Bronchial epithelial cell (primary cell): ENCODE results near the gene NR6A1. TPM values are rescaled to one million over a fixed set of nuclear protein-coding genes. Genes with fewer than 3 reads are reported as not detected.

Source experiments
- DNase-seq: peaks from one replicate; pipeline ENCODE4 v3.0.0-alpha.2; 2010; ENCODE audit warnings: low read depth
- FAIRE-seq: peaks from 2 replicates; lab custom pipeline; 2011; peaks lifted over from hg19 to GRCh38; lab: Jason Lieb, UNC
- H3K27me3 ChIP-seq: 2 replicates; pipeline ENCODE4 v1.5.1; 2011; ENCODE audit warnings: low read length; ENCODE audit not compliant: control insufficient read depth, insufficient read depth
- H3K36me3 ChIP-seq: 2 replicates; pipeline ENCODE4 v1.5.1; 2011; ENCODE audit warnings: low read length; ENCODE audit not compliant: control insufficient read depth, insufficient read depth
- H3K4me3 ChIP-seq: 2 replicates; pipeline ENCODE4 v1.5.1; 2011; ENCODE audit warnings: mild to moderate bottlenecking, low read depth, low read length, control low read depth
- total RNA-seq: library from RNA; depleted of rRNA; stranded (reverse); fragments of >200 nt; gene quantifications from 2 replicates; pipeline ENCODE4 v1.2.1, GENCODE V29; 2014
- TF ChIP-seq, protein P1 (sequence below): IDR thresholded peaks from 2 replicates; pipeline ENCODE4 v1.5.1; 2011; ENCODE audit warnings: mild to moderate bottlenecking, moderate library complexity, low read length, control low read depth, inconsistent platforms; ENCODE audit not compliant: insufficient read depth, severe bottlenecking

NR6A1 gene
- total RNA-seq, 1 donor from 2014 or later = 2.9 TPM

DNA sequence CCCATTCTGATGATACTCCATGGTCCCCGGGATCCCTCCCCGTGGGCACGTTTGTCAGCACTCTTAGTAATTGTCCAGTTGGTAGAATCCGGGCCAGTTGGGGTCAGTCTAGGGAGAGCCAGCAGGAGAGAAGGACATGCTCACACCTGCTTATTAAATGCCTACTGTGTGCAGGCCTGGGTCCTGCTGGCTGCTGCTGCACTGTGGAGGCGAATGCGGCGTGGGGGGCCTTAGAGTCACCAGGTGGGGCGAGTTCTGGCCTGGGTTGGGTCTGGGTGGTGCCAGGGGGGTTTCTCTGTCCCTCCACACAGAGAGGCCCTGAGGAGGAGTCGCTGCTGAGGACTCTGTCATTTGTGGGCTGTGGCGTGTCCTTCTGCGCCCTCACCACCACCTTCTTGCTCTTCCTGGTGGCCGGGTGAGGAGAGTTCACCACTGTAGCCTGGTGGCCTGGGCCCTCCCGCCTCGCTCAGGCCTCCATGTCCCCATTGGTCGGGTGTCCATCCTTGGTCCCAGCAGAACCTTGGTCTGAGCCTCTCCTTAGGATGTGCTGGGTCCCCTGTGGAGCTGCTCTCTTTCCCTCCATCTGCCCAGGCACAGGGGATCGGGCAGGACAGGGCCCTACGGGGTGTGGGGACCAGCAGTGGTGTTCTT lies 303.6 kb downstream of the NR6A1 start:
- DNase-seq (no peak), FAIRE-seq (no peak)
- Histone ChIP-seq H3K36me3 (no peaks in the 10 kb centered on the region), H3K27me3 (no peaks in the 10 kb centered on the region), H3K4me3 (no peak overlapping the region)
- TF ChIP-seq, protein P1, sequence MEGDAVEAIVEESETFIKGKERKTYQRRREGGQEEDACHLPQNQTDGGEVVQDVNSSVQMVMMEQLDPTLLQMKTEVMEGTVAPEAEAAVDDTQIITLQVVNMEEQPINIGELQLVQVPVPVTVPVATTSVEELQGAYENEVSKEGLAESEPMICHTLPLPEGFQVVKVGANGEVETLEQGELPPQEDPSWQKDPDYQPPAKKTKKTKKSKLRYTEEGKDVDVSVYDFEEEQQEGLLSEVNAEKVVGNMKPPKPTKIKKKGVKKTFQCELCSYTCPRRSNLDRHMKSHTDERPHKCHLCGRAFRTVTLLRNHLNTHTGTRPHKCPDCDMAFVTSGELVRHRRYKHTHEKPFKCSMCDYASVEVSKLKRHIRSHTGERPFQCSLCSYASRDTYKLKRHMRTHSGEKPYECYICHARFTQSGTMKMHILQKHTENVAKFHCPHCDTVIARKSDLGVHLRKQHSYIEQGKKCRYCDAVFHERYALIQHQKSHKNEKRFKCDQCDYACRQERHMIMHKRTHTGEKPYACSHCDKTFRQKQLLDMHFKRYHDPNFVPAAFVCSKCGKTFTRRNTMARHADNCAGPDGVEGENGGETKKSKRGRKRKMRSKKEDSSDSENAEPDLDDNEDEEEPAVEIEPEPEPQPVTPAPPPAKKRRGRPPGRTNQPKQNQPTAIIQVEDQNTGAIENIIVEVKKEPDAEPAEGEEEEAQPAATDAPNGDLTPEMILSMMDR = no peak

Other genes with a start within 250 kb of the NR6A1 start
- 4.5 and 6.3 TPM in 2 replicates for gene OLFML2A, start 5.8 kb upstream of the NR6A1 start, total RNA-seq
- not detected in 2 replicates for gene WDR38, start 82.1 kb upstream of the NR6A1 start, total RNA-seq
- gene RPL35, start 90.6 kb upstream of the NR6A1 start, total RNA-seq = 3,172 and 3,391 TPM in 2 replicates
- gene ARPC5L, start 90.8 kb upstream of the NR6A1 start, total RNA-seq = 30.3 and 49.2 TPM in 2 replicates
- 7.9 and 9.7 TPM in 2 replicates for gene GOLGA1, start 169.8 kb upstream of the NR6A1 start, total RNA-seq